C4-2B (cell line): ENCODE results near the gene SEZ6.

ENCODE experiments used
- CTCF ChIP-seq: fragments of 450-650 bp; conservative IDR thresholded peaks from 2 replicates; pipeline ENCODE4 v1.5.1; 2017; ENCODE audit warnings: mild to moderate bottlenecking
- ZFX ChIP-seq: fragments of 450-650 bp; IDR thresholded peaks from 2 replicates; pipeline ENCODE4 v1.6.1; 2017

- TF ChIP-seq CTCF: no peak
- TF ChIP-seq ZFX: no peak
Observed at GRCh38 chr17:29014716-29015115, 8.9 kb upstream of the SEZ6 start.
